CD1c-positive myeloid dendritic cell (primary cell): ENCODE results near the gene HYCC2.
"Not testable (repeated sequence)": the region's sequence is repeated elsewhere in the genome, so short reads cannot be mapped to it uniquely, and the experiment has no call there.

ENCODE experiments used
- DNase-seq: peaks from one replicate; pipeline ENCODE4 v3.0.0-alpha.2; 2016; ENCODE audit errors: extremely low spot score

HYCC2 gene

DNA sequence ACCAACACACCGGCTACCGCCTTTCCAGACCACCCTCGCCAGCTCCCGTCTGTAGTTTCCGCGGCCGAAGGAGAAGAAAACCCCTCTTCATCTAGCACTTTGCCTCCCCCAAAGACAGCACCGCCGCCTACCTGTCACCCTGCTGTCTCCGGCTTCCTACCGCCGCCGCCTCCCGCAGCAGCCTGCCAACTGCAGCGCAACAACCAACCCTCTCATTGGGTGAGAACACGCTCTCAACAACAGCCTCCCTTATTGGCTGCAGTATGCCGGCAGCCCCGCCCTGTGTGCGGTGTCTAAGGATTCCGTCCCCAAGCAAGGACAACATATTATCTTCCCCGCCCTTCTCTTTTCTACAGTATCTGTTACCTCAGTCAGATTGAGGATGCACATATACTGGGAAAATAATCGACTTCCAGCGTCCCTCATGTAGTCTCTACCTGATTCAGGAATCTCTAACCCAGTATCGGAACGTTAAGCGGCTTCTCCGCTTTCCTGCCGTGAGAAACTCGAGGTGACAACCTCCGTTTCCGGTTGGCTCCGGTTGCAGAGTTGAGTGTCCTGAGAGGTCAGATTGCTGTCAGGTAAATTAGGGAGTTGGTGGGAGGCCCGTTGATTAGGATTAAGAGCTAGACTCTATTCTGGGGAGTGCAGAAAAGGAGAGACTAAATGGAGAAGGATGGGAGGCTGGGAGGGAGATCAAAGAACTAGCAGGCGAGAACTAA lies at the start of gene HYCC2, which contains the start of gene NDUFB3:
Gene HYCC2, minus strand, starts transcription at position 193 of the 722 bp plus-strand sequence. CDS start 47,662 bp downstream, outside the sequence.
Gene NDUFB3, plus strand, starts transcription at position 523 of the 722 bp plus-strand sequence. CDS start 6,882 bp downstream, outside the sequence.
- DNase-seq, result peak; percentile 97

DNA sequence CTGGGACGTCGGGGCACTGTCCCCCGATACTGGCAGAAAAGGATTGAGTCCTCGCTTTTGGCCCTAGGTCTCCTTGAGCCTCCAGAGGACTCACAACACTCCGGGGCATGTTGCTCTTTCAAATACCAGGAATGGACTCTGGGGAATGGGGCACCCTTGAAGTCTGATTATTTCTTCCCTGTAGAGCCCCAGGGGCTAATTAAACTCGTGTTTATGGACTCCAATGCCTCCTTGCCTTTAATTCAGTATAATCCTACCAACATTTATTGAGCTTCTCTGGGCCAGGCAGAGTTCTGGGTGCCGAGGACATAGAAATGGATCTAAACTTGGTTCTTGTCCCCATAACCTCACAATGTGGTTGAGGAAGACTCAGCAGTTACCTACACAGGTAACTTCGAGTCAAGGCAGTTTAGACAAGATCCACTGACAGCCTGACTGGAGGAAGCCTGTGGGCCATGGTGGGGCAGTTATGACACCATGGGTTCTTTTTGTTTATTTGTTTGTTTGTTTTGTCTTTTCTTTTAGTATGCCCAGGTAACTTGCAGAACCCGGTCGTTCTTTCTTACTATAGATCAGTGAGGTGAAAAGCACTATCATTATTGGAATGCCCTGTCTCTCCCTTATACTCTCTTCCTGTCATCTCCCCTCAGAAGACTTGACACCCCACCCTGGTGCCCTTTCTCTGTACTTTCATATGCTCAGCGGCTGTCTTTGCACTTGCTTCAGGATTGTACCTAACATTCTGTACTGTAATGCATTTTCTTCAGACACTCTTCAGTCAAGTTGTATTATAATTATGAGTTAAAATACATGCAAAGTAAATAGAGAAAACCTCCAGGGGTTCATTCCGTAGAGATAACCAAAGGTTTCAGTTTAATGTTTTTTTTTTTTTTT lies 47.7 kb upstream of the HYCC2 start:
- DNase-seq, result peak; percentile 47

DNA sequence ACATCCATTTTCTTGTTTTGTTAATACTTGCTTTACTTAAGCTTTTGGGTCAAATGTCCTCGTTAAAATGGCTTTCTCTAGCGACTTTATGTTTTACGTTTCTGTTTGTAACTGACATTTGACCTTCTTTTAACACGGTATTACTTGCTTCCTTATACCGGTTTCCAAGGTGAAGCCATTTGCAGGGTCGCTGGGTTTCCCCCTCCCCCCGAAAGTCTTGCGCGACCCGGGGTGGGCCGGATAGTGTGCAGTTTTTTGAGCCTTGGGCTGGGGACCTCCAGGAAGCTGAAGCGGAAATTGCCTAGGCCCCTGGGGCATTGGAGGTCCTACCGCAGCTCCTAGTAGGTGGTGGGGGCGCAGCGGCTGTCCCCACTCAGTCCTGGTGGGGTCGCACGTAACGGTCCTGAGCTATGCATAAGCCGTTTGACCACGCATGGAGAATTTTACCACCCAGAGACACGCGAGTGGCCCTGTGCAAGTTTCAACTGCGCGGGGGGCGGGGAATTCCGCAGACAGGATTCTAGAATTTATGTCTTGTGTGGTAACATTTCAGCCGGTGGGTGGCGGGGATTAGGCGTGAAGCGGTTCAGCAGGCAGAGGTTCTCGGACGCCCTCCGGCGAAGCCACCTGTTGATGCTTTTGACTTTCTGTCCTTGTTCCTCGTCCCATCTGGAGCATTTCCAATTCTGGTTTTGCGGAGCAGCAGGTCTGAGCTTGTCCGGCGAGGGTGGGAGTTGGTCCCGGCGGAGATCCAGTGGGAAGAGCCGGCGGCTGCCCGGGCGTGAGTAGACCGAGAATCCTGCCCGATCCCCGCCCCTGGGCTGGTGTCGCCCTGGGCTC lies 46.9 kb upstream of the HYCC2 start:
- DNase-seq, result peak; percentile 87

DNA sequence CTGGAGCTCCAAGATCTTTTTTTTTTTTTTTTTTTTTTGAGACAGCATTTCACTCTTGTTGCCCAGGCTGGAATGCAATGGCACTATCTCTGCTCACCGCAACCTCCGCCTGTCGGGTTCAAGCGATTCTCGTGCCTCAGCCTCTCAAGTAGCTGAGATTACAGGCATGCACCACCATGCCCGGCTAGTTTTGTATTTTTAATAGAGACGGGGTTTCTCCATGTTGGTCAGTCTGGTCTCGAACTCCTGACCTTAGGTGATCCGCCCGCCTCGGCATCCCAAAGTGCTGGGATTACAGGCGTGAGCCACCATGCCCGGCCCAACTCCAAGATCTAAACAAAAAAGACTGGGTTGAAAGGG lies 46.2 kb upstream of the HYCC2 start:
- not testable (repeated sequence) for DNase-seq

GRCh38 chr2:201116959-201117734 lies 45.7 kb upstream of the HYCC2 start:
- peak; percentile 80 for DNase-seq

GRCh38 chr2:201116115-201116958 lies 44.9 kb upstream of the HYCC2 start, which contains the start of gene CFLAR:
Gene CFLAR, plus strand, starts transcription at chr2:201116164. Its CDS starts 13,702 bp downstream, at chr2:201129866.
- DNase-seq, result peak; percentile 83

GRCh38 chr2:201114846-201115245 lies 43.4 kb upstream of the HYCC2 start:
- no peak for DNase-seq

DNA sequence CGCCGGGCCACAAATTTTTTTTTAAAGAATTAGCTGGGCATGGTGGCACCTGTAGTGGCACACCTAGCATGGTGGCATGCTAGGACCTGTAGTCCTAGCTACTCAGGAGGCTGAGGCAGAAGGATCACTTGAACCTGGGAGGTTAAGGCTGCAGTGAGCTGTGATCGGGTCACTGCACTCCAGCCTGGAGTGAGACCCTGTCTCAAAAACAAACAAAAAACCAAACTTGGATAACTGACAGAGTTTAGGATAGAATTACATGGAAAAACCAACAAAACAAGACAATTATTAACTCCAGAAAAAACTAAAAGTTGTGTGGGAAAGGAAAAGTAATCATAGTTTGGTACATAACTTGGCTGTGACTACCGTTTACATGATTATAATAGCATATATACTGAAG lies 42.9 kb upstream of the HYCC2 start:
- no peak for DNase-seq

DNA sequence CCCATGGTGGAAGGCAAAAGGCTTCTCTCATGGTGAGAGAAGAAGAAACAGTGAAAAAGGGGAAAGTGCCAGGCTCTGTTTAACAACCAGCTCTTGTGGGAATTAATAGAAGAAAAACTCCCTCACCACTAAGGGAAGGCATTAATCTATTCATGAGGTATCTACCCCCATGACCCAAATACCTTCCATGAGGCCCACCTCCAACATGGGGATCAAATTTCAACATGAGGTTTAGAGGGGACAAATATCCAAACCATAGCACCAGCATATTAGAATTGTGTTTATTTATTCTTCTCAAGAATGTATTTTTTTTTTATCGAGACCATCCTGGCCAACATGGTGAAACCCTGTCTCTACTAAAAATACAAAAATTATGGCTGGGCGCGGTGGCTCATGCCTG lies 39.6 kb upstream of the HYCC2 start:
- DNase-seq, result no peak

DNA sequence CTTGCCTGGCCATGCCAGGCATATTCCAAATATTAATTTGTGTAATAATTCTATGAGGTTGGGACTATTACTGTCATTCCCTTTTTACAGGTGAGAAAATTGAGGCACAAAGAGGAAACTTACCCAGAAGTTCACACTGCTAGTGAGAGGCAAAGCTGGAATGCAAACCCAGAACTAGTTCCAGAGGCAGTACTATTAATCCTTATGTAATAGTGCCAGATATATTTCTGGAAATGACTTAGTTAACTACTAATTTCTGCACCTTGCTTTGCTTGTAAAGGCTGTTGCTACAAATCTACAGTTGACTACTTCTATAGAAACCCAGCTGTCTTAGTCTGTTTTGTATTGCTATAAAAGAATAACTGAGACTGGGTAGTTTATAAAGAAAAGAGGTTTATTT lies 39.1 kb upstream of the HYCC2 start:
- DNase-seq, result no peak

- DNase-seq, result no peak
Observed at GRCh38 chr2:201109186-201109585, 37.7 kb upstream of the HYCC2 start.

DNA sequence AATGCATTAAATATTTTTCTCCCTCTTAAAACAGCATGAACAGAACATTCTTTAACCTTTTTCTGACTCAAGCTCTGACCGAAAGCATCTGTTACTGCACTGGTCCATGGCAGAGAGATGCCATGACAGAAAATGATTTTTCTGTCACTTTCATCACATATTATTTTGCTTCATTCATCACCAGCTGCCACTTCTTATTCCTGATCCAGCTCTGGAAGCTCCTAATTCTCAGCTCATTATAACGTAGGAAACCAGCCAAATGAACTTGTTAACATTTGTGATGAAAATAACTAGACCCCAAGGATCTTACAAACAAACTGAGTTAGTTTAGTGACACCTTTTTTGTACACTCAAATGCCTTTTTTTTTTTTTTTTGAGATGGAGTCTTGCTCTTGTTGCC lies 36.9 kb upstream of the HYCC2 start:
- DNase-seq, result no peak

GRCh38 chr2:201107624-201108023 lies 36.2 kb upstream of the HYCC2 start:
- DNase-seq, result no peak

DNA sequence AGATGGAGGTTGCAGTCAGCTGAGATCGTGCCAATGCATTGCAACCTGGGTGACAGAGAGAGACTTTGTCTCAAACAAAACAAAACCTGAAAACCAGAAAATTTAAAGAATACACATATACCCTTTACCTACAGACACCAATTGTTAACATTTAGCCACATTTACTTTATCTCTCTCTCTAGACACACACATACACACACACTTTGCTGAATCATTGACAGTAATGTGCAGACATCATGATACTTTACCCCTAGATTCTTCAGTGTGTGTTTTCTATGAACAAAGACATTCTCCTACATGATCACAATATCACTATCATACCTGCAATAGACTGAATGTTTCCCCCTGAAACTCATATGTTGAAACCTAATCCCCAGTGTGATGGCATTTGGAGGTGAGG lies 34.3 kb upstream of the HYCC2 start:
- no peak for DNase-seq

- DNase-seq, result no peak
Observed at GRCh38 chr2:201100497-201100896, 29.0 kb upstream of the HYCC2 start.

DNA sequence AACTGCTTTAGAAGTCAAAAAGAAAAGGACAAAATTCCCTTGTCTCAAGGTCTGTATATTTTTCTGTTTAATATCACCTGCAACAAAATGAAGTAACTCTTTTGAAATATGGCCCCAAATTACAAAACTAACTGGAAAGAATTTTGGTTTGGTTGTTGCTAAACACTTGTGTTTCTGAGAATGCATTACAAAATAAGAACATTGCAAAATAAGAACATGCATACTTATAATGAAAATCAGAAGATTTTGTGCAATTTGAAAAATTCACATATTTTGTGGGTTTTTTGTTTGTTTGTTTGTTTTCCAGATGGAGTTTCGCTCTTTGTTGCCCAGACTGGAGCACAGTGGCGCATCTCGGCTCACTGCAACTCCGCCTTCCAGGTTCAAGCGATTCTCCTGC lies 22.1 kb upstream of the HYCC2 start:
- peak; percentile 65 for DNase-seq

DNA sequence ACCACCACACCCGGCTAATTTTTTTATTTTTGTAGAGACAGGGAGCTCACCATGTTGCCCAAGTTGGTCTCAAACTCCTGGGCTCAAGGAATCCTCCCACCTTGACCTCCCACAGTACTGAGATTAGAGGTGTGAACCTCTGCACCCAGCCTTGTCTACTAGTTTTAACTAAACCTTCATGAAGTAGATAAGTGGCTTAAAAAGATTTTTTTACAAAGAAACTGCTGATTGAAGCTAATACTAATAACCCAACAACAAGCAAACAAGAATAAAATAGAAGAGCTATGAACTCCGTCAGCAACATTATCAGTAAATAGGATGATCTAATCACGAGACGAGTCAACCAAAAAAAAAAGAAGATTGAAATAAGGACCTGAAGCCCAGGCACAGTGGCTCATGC lies 19.1 kb upstream of the HYCC2 start:
- DNase-seq, result no peak

- peak; percentile 65 for DNase-seq
Observed at GRCh38 chr2:201084863-201085262, 13.4 kb upstream of the HYCC2 start.

DNA sequence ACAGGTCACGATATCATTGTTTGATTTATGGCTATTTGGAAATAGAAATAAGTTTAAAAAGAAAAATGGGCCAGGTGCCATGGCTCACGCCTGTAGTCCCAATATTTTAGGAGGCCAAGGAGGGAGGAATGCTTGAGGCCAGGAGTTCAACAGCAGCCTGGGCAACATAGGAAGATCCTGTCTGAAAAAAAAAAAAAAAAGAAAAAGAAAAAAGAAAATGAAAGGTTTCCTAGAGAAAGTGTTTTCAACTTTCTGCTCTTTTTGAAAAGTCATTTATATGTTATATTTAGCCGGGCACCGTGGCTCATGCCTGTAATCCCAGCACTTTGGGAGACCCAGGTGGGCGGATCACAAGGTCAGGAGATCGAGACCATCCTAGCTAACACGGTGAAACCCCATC lies 3.5 kb upstream of the HYCC2 start:
- DNase-seq, result no peak

GRCh38 chr2:201073071-201073470 lies 1.6 kb upstream of the HYCC2 start:
- no peak for DNase-seq
